Activated CD8-positive, alpha-beta memory T cell treated with anti-CD3 and anti-CD28 coated beads, Interleukin-2, amount 50 U/mL, for 1 hour (primary cell): ENCODE results near the gene PLK2.

Experiments used
- DNase-seq: peaks from one replicate; pipeline ENCODE4 v3.0.0-alpha.2; 2020; ENCODE audit errors: extremely low read depth

Gene PLK2

GRCh38 chr5:58460002-58460731 lies at the start of gene PLK2:
TSS of gene PLK2 (minus strand) at chr5:58460086. CDS start at chr5:58459959, 127 bp downstream.
- DNase-seq = peak; percentile 85

DNA sequence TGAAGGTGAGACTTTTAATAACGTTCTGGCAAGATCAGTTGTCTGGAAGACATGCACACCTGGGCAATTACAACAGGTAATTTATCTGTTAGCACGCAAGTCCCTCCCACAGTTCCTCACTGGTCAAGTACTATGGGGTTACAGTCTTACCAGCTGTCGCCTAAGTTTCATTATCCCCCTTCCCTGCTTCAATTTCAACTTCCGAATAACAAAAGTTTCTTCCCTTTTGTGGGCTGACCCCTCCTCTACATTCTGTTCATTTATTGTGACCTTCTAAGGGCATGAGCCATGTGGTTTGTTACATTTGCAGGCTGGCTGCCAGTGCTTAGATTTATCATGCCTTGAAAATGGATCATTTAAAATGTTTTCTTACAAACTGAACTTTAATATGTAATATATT lies 47.8 kb upstream of the PLK2 start:
- DNase-seq = no peak

GRCh38 chr5:58505971-58506640 lies 46.2 kb upstream of the PLK2 start:
- DNase-seq = no peak

DNA sequence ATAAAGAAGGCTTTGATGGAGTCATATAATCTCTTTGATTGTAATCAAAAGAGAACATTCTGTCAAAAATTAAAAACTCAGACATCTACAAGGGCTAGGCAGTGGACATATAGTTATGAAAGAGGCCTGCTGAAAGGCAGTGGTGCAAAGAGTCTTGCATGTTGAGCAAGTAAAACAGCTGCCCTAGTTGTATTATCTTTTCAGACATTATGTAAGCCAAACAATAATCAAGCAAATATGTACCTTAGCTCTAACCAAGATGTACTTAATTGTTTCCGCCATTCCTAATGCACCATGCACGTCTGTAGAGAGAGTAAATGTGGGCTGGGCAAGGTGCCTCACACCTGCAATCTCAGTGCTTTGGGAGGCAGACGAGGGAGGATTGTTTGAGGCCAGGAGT lies 45.6 kb upstream of the PLK2 start:
- DNase-seq = no peak

GRCh38 chr5:58504766-58505165 lies 44.9 kb upstream of the PLK2 start:
- DNase-seq = no peak

DNA sequence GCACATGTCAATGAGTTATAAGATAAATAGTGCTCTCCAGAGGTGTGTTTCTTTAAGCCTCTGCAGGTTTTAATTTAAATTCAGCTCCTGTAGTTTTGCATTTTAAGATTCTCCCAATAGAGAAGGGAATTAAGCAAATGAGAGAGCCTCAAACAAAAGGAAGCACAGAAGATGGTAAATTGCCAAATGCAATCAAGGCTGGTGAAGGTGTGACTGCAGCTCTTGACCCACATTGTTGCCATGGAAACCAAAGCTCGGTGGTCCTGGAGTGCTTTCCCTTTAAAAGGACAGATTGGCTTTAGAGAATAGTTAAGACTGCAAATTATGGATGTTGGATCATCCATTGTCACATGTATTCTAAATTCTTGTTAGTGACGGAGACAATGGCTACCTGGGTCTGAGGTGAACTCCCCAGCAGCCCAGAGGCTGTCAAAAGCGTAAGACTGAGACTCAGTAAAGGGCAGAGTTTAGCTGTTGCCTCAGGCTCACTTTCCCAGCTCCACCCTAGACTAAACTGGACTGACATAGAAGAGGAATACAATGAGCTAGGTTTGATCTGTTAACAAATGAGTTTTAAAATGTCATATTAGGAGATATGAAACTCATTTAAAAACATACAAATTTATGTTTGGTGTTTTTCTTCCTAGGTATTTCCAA lies 43.6 kb upstream of the PLK2 start:
- no peak for DNase-seq

DNA sequence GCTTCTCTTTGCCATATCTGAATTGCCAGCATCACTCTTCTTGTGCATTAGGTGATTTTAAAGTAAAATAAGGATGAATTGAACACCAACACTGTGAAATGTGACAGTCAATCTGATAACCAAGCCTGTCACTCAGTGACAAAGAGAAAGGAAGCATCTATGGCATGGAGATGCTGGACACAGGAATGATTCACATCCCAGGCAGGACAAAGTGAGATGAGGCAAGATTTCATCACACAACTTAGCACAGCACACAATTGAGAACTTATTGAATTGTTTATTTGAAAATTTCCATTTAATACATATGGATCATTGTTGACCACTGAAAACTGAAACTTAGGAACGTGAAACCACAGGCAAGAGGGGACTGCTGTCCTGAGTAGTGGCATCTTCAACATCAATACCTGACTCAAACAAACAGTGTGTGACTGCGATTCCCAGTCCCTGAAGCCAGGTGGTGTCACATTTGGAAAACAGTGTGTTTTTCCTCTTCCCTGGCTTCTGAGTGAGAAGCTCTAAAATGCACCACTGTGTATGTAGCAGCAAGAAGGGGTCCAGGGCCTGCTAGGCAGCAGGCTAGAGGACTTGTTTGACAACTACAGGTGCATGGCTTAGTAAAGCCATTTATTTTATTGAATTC lies 42.0 kb upstream of the PLK2 start:
- DNase-seq = no peak

- no peak for DNase-seq
Measured at GRCh38 chr5:58499941-58500340, 40.1 kb upstream of the PLK2 start.

- no peak for DNase-seq
Measured at GRCh38 chr5:58499231-58499630, 39.3 kb upstream of the PLK2 start.

DNA sequence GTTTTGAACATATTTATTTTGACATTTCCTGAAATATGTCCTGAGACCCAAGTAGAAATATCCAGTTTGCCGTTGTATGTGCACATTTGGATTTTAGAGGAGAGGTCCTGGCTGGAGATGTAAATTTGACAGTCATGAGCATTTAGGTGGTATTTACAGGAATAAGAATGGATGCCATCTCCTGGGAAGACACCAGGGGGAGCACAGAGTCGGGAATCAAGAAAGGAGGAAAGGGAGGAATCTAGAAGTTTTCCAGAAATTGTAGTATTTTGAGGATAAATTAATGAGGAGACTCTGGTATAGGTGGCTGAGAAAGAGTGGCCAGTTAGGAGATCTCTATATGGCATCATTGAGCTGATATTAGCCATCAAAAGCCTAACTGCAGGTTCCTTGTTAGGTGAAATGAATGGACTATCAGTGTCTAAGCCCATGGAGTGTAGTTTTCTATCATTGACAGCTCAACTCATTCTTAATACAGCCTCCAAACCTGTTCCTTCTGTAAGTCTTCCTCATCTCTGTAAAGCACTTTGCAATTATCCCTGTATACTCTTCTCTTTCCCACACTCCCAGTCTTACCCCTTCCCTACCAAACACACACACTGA lies 38.6 kb upstream of the PLK2 start:
- DNase-seq = no peak

DNA sequence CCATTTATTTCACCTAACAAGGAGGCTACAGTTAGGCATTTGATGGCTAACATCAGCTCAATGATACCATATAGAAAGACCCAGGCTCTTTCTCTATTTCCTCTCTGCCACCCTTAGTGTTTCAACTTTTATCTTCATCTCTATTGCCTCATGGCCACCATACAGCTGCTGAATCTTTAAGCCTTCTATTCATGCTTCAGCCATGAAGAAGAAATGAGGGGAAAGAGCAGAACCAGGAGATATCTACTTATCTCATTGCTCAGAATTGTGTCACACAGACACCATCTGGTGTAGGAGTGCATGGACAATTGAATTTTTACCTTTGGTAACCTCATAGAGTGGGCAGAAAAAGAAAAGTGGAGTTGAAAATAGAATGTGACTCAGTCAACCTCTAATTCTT lies 38.0 kb upstream of the PLK2 start:
- no peak for DNase-seq

- DNase-seq = no peak
Measured at GRCh38 chr5:58497386-58497785, 37.5 kb upstream of the PLK2 start.

DNA sequence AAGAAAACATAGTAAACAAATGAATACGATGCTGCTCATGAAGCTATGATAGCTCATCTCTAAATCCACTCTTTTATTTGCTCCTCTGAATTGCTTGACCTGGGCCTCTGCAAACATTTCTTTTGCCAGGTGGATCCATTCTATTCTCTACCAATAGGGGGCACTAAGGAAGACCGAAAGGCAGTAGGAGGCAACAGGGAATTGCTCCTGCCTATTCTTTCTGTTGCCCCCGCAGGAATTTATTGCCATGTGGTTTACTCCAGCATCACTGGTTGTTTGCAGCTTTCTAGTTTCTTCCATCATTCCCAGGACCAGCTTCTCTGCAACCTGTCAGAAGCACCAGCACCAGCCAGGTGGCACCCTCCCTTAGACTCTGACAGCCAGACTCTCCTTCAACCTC lies 36.6 kb upstream of the PLK2 start:
- DNase-seq = no peak

- DNase-seq = no peak
Measured at GRCh38 chr5:58493141-58493540, 33.3 kb upstream of the PLK2 start.

- DNase-seq = no peak
Measured at GRCh38 chr5:58491216-58491892, 31.5 kb upstream of the PLK2 start, which contains the start of gene GAPT. TSS of gene GAPT (plus strand) at chr5:58491435. CDS start at chr5:58494537, 3,102 bp downstream.

DNA sequence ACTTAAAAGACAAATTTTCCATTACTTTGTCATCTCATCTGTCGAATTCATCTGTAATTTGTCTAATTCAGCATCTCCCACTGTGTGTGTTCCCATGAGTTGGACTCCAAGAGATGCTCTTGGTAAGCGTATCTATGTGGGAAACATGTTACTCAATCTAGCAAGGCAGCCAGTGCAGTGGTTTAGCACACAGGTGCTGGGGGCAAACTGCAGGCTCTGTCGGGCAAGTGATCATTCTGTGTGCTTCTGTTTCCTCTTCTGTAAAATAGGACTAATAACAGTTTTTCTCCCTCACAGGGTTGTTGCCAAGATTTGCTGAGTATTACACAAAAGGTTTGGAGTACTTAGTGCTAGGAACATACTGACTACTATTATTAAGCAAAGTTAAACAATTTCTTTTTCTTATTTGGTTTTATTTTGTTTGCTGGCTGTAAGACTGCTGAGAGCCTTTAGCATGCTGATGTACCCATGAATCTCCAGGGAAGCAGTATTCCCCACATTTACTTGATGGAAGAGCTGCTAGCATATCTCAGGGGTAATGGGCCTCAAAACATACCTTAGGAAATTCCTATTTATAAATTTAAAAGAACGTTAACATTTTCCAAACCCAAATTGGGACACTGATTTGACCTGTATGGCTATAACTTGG lies 30.6 kb upstream of the PLK2 start:
- no peak for DNase-seq

DNA sequence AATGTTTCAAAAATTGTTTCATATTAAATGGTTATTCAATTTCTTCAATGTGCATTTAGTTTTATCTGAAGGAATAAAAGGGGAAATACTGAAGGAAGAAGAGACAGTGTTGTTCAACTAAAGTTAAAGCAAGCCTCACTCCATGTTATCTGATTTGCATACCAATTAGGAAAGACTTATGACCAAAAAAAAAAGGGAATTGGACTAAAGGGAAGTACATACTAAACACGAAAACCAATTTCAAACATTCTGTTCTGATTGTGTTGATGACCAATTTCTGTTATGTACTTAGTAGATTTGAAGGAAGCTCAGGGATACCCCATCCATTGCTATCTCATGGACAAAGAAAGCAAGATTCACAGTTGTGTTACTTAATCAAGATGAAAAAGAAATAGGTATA lies 26.4 kb upstream of the PLK2 start:
- DNase-seq = no peak

DNA sequence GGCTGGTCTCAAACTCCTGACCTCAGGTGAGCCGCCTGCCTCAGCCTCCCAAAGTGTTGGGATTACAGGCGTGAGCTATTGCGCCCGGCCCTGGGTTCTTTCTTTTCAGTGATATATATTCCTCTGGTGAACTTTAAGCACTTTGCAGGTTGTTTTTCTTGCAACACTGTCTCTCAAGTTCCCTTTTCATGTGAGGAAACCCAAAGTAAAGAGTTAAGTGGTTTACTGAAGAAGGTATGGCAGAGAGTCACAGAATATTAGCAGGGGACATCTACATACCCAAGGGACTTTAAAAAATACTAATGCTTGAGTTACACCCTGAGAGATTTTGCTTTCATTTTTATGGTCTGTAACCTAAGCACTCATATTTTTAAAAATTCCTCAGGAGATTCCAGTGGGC lies 24.6 kb upstream of the PLK2 start:
- no peak for DNase-seq

DNA sequence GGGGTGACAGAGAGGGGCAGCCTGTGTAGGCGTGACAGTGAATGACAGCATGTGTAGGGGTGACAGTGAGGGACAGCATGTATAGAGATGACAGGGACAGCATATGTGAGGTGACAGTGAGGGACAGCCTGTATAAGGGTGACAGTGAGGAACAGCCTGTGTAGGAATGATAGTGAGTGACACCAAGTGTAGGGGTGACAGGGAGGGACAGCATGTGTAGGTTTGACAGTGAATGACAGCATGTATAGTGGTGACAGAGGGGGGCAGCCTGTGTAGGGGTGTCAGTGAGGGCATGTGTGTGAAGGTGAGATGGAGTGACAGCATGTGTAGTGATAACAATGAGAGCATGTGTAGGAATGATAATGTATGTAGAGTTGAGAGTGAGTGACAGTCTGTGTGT lies 22.6 kb upstream of the PLK2 start:
- no peak for DNase-seq

DNA sequence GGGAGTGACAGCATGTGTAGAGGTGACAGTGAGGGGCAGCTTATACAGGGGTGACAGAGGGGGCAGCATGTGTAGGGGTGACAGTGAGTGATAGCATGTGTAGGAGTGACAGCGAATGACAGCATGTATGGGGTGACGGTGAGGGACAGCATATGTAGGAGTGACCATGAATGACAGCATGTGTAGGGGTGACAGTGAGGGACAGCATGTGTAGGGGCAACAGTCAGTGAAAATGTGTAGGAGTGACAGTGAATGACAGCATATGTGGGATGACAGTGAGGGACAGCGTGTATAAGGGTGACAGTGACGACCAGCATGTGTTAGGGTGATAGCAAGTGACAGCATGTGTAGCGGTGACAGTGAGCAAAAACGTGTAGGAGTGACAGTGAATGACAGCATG lies 21.9 kb upstream of the PLK2 start:
- DNase-seq = no peak

GRCh38 chr5:58481066-58481676 lies 21.3 kb upstream of the PLK2 start:
- DNase-seq = no peak
